Raji (cell line): ENCODE data around the gene DHRS12.

Experiments used
- POLR2A ChIP-seq: IDR thresholded peaks from 2 replicates; pipeline ENCODE4 v1.6.1; 2011; ENCODE audit warnings: low read depth, low read length, control low read depth; ENCODE audit not compliant: insufficient read depth

DHRS12 gene

DNA sequence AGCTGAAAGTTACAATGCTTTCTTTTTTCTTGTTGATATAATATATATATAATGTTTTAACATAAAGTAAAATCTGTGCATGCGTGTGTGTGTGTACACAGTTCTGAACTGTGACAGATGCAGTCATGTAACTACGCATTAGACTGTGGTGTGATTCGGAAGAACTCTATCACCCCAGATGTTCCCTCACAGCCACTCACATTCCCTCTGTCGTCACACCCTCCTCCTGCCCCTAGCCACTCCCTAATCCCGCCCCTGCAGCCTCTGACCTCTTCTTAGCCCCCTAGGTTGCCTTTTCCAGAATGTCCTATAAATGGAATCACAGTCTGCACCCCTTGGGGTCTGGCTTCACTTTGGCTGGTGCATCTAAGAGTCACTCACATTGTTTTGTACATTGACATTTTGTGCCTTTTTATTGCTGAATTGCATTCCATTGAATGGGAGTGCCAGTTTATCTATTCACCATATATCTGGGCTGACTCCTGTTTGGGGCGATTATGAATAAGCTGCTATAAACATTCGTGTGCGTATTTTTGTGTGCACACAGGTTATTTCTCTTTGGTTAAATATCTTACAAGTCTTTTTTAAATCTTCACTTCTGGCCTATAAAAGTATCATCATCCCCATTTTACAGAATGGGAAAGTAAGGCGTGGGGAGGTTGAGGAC, 20.4 kb downstream of the DHRS12 start:
- TF ChIP-seq POLR2A, result no peak

GRCh38 chr13:51782026-51782710, 21.8 kb downstream of the DHRS12 start:
- no peak for TF ChIP-seq POLR2A

DNA sequence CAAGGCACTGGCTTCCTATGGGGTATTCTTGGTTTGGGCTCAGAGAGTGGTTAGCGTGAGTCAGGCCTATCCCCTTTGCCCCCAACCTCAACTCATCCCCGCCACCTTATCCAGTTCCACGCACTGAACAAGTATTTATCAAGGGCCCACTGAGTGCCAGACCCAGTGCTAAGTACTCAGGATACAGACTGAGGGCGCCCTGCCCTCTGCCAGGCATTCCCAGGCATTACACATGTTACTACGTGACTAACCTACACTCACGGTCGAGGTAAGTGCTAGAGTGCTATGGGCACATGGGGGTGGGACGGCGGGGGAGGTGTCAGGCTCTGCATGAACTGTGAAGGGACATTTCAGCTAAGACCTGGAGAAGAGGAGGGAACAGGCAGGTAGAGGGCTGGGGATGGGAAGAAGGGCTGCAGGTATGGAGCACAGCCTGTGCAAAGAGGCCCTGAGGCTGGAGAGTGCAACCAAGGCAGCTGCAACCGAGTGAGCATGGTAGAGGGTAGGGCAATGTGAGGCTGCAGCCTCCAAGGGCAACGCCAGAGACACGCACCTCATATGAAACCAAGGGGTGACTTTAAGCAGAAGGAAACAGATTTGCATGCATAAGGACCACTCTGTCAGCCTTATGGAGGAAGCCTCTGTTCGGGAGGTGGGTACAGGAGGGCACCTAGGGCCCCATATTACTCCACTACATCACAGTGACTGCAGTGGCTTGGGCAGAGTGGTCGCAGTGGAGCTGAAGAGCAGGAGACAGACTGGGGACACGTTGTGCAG, 22.5 kb downstream of the DHRS12 start:
- TF ChIP-seq POLR2A, result no peak

DNA sequence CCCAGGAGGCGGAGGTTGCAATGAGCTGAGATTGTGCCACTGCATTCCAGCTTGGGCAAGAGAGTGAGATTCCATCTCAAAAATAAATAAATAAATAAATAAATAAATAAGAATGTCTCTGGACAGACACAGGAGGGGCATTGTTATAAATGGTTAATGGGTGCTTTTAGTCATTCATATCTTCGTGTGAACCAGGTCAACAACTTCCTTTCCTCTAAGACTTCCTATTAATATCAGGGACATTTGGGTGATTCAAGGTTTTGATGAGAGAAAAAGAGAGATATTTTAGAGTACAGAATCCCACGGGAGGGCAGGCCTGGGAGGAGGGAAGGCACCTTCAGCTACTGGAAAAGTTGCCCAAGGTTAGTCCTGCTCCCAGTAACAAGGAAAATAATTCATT, 23.9 kb downstream of the DHRS12 start:
- no peak for TF ChIP-seq POLR2A

GRCh38 chr13:51778392-51778791, 25.6 kb downstream of the DHRS12 start:
- no peak for TF ChIP-seq POLR2A

DNA sequence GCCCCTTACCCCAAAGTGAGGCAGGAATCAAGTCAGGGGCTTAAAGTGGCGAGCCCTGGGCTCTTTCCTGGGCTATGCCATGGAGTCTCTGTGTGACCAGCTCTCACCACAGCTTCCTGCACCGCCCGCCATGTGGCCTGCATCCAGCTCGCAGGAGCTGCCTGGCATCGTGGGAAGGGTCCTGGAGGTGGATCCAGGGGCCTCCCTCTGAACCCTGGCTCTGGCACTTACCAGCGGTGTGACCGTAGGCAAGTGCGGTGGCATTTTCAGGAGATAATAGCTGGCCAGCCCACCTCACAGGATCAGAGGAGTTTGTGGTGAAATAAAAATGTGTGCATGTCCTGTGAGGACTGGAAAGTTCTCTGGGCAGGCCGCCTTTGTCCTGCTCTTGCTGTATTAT, 26.0 kb downstream of the DHRS12 start:
- TF ChIP-seq POLR2A, result no peak

DNA sequence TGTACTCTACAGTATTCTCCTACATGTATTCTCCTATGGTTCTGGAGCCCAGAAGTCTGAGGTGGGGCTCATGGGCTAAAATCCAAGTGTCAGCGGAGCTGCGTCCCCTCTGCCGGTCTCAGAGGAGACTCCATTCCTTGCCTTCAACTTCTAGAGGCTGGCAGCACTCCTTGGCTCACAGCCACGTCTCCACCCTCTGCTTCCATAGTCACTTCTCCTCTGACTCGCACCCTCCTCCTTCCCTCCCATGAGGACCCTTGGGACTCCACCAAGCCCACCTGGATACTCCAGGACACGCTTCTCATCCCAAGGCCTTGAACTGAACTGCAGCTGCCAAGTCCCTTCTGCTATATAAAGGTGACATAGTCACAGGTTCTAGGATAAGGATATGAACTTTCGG, 27.8 kb downstream of the DHRS12 start:
- TF ChIP-seq POLR2A, result no peak

DNA sequence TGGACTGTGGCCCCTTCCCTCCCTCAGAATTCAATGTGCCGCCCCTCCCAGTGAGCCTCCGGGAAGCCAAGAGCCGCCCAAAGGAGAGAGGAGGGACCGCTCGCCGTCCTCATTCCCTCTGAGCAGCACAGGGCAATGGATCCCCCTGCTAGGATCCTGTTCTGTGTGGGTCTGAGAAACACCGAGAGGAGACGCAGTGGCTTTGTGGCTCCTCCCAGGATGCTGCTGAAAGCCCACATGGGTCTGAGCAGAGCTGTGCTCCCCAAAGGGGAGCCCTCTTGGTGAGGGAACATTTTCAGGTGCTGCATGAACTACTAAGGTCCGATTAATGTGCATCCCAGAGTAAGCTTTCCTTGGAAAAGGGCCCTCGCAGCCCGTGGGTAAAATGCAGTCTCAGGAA, 30.4 kb downstream of the DHRS12 start:
- TF ChIP-seq POLR2A, result no peak

DNA sequence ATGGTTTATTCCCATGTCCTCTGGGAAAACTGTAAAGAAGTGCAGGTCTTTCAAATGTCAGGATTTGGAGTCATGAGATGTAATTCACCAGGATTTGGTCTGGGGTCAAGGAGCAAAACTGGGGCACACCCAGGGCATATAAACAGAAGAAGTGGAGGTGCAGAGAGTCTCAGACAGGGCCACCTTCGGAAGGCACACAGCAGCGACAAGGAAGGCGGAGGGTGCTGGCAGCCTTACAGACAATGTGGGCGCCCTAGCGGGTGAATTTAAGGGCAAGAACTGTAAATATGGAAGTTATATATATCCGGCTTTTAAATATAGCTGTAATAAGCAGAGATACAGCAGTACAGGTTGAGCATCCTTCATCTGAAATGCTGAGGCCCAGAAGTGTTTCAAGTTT, 31.2 kb downstream of the DHRS12 start:
- no peak for TF ChIP-seq POLR2A

DNA sequence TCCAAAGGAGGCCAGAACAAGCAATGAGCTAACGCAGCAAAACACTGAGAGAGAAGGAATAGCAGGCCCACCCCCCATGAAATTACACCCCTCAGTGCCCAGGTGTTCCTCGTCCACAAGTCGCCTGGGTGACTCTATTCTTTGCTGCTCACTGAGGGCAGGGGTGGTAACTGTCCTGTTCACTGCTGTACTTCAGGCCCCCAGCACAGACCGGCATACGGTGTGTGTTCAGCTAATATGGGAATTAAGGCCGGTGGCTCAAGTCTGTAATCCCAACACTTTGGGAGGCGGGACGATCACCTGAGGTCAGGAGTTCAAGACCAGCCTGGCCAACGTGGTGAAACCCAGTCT, 31.9 kb downstream of the DHRS12 start:
- TF ChIP-seq POLR2A, result no peak

DNA sequence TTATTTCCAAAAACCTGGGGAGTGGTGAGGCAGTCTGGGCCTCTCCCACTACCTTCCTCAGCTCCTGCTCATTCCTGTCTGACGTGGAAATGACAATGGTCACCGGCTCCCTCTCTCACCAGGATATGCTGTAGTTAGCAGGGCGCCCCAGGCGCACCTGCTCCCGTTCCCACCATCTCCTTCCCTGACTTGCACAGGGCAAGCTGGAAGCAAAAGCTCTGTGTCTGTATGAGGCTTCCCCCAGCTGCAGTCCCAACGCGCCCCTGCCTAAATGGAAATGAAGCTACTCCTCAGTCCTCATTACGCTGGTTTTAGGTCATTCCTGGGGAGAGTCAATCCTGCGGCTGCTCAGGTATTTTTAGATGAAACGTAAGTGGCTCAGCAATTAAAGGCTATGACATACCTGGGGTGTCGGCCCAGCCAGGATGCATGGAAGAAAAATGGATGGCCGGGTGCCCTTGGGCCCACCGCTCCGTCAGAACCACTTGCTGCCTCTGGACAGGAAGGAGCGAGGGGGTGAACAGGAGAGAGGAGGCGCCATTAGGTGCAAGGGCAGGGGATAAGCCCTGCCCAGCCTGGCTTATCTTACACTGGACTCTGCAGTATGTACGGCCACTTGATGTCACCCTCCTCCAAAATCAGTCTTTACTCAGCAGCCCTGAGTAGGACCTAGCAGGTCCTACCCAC, 32.4 kb downstream of the DHRS12 start:
- no peak for TF ChIP-seq POLR2A

GRCh38 chr13:51770681-51771417, 33.1 kb downstream of the DHRS12 start:
- no peak for TF ChIP-seq POLR2A

GRCh38 chr13:51770160-51770559, 33.8 kb downstream of the DHRS12 start:
- TF ChIP-seq POLR2A, result no peak

DNA sequence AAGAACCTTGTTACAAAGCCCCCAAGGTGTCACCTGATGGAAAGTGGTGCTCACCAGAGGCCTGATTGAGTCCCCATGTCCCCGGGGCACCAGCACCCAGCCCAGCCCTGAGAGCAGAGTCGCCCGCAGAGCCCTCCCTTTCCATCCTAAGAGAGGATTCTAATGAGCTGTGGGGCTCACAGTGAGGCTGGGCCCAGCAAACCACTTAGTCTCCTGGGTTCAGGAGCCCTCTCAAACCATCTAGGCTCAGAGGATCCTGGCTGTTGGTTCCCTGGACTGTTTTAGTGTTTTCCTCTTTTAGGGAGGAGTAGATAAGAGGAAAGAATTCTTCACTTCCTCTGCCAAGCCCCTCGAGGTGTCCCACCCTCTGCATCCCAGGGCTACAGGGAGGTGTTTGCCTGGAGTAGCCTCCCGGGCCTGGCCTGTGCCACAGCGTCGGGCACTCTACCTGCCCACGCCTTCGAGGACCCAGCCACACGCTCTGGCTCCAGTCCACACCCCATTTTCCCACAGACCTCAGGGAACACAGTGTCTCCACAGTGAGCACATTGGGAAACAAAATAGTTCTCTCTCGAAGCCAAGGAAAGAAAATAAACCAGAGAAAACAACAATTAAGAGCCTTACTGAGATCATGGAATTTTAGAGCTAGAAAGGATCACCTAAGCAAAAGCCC, 34.4 kb downstream of the DHRS12 start:
- no peak for TF ChIP-seq POLR2A
